NCI-H128 (cell line): ENCODE data around the gene PPFIA2.

ENCODE experiments used
- DNase-seq: peaks from one replicate; lab custom pipeline; 2025; ENCODE audit not compliant: unreplicated experiment; lab: John Stamatoyannopoulos, UW

The PPFIA2 gene

GRCh38 chr12:81360916-81361315 lies 398.2 kb downstream of the PPFIA2 start:
- DNase-seq: no peak

DNA sequence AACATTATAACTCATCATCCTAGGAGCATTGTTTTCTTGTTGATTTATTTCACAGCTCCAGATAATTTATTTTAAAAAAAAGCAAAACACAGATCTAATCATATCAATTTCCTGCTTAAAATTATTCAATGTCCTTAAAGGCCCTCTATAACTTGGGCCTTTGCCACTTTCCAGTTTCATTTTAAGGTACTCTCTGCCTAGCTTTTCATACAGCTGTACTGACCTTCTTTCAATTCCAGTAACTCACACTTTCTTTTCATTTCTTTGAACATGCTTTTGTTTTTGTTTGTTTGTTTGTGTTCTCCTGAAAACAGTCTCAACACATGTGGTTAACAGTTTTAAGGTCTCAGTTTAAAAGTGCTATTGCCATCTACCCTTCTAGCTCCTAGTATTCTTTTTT lies 399.4 kb downstream of the PPFIA2 start:
- DNase-seq: no peak

GRCh38 chr12:81354327-81354932 lies 404.7 kb downstream of the PPFIA2 start:
- no peak for DNase-seq

DNA sequence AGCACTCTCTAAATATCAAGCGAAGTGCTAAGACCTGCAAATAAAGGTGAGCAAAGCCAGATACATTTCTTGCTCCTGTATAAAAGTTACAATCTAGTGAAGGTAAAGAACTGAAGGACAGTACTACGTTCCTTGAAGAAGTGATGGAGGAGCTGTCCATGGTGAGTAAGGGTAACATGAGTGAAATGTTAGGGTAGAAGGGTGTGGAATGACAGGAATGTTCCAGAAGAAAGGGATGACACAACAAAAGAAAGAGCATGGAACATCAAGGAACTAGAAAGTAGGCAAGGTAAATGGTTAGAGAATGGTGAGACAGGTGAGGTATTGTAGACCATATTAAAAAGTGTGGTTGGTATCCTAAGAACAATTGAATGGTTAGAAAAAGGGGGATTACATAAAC lies 408.8 kb downstream of the PPFIA2 start:
- DNase-seq: no peak

GRCh38 chr12:81347404-81347803 lies 411.7 kb downstream of the PPFIA2 start:
- no peak for DNase-seq

GRCh38 chr12:81340910-81341309 lies 418.2 kb downstream of the PPFIA2 start:
- no peak for DNase-seq

- DNase-seq: no peak
These were observed 420.1 kb downstream of the PPFIA2 start for GRCh38 chr12:81339071-81339470.

GRCh38 chr12:81337886-81338285 lies 421.3 kb downstream of the PPFIA2 start:
- no peak for DNase-seq

GRCh38 chr12:81333812-81334211 lies 425.3 kb downstream of the PPFIA2 start:
- no peak for DNase-seq

- DNase-seq: no peak
These were observed 427.1 kb downstream of the PPFIA2 start for GRCh38 chr12:81332054-81332453.

- no peak for DNase-seq
These were observed 428.7 kb downstream of the PPFIA2 start for GRCh38 chr12:81330480-81330879.

- DNase-seq: no peak
These were observed 430.1 kb downstream of the PPFIA2 start for GRCh38 chr12:81329085-81329484.

DNA sequence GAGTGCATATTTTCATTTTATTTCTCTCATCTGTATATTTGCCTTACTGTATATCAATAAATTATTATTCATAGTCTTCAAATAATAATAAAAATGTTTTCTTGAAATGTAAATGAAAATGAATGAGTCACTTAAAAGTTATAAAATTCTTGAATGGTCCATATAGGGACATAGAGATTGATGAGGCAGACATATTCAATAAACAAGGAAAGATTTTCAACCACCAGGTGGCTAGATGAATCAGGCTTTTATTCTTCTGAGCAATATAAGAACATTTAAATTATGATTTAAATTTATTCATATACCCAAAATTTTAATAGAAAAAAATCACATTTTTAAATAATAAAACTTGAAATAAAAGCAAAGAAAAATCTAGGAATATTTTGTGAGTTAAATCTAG lies 431.7 kb downstream of the PPFIA2 start:
- DNase-seq: no peak

DNA sequence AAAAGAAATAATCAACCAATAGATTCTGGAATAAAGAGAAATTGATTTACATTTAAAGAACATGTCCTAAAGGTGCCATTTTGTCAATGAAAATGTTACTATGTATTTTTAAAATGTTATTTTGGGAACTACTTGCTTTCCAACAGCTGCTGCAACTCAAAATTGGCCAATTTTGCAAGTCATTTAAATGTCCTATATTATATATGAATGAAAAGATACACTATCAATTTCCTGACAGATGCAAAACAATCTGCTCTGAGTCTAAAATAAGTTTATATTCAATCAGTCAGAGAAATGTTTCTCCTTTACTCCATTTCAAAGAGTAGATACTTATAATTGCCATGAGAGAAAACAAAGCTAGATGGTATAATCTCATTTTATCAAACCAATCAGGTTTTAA lies 434.1 kb downstream of the PPFIA2 start:
- DNase-seq: no peak

DNA sequence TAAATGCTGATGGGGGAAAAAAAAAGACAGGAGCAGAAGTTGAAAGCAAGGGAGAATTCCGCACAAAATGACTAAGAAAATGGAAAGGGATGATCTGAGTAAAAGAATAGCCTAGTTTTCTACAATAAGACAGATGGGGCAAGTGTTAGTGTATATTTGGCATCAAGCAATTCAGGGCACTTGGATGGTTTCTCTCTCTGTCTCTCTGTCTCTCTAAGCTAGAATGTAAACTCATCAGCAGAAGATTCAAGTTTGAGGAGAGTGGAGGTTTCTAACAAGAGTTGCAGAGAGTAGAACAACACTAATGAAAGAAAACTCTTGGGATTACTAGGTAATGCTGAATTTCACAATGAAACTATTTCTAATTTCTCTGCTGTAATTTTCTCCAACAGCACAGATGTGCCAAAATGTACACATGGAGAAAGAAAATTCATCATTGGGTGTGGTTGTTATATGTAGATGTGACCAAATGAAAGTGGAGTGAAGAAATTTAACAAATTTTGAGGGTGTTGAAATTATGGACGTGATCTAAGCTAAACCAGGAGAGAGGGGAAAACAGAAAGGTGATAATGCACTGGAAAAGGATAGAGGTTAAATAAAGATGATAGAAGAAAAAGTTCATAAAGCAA lies 444.1 kb downstream of the PPFIA2 start:
- no peak for DNase-seq

- DNase-seq: no peak
These were observed 455.2 kb downstream of the PPFIA2 start for GRCh38 chr12:81303935-81304334.

DNA sequence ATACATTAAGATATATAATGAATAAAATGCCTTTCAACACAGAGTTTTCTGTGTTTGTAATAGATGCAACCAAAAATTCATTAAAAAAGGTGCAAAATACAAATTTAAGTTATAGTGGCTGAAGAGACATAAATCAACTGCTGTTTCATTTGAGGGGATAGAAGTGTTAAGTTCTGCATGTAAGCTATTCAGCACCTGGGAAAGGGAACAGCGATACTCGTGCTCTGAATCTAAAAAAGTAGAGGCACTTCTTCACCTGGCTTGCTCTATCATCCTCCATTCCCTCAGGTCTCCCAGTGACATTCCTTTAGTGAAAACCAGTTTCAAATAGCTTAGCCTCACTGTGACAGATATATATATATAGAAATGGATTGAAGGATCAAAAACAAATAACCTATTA lies 458.7 kb downstream of the PPFIA2 start:
- DNase-seq: no peak

DNA sequence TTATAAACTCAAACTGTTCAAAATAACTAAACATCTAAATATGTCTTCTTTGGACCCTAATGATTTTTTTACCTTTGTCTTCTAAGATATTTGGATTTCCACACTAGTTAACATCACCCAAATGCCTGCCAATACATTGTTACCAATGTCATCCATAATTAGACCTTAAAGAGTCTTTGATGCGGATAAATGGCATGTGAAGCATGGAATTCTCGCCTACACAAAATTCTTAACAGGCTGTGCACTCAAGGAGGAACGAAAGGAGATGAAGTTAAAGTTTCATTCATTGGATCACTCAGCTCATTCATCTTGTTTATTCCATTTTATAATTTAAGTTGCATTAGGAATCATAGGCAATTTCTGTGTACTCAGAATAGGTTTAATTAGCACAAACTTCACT lies 461.5 kb downstream of the PPFIA2 start:
- DNase-seq: no peak

DNA sequence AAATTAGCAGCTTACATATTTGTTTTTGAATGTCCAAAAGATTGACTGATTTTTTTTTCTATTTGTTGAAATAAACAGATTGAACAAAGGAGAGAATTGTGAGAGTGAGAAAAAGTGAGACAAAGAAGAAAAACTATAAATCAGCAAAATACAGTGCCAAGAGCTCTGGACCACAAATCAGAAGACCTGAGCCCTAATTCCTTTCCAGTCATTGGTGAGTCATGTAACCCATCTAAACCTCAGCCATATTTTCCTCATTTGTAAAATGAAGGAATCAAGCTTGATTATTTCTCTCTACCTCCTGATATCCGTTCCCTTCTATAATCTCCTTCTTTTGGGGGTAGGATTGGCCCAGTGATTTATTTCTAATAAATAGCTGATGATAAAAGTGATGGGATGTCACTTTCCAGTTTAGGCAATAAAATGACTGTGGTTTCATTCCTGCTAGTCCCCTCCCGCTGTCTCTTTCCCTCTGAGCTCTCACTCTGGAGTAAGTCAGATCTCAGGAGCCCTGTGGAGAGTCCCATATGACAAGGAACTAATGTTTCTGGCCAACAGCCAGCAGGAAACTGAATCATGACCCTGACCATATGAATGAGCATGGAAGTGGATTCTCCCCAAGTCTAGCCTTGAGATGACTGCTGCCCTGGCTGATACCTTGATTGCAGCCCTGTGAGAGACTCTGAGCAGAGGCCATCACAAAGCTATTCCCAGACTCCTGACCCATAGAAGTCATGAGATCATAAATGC lies 462.4 kb downstream of the PPFIA2 start:
- no peak for DNase-seq

DNA sequence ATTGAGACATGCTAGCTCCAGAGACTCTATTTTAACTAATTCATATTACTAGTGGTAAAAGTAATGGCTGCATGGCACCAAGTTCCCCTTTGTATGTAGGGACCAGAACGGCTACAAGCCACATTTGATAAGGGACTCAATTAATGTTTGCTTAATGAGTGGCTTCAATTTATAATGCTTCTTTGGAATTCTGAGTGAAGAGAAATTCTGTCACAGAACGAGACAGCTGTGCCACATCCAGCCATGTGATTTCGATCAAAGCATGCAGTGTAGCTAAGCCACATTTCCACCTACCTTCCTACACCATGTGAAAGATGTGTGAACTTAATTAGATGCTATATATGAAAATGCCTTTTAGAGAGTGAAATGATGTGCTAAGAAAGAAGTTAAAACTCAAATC lies 463.9 kb downstream of the PPFIA2 start:
- DNase-seq: no peak

DNA sequence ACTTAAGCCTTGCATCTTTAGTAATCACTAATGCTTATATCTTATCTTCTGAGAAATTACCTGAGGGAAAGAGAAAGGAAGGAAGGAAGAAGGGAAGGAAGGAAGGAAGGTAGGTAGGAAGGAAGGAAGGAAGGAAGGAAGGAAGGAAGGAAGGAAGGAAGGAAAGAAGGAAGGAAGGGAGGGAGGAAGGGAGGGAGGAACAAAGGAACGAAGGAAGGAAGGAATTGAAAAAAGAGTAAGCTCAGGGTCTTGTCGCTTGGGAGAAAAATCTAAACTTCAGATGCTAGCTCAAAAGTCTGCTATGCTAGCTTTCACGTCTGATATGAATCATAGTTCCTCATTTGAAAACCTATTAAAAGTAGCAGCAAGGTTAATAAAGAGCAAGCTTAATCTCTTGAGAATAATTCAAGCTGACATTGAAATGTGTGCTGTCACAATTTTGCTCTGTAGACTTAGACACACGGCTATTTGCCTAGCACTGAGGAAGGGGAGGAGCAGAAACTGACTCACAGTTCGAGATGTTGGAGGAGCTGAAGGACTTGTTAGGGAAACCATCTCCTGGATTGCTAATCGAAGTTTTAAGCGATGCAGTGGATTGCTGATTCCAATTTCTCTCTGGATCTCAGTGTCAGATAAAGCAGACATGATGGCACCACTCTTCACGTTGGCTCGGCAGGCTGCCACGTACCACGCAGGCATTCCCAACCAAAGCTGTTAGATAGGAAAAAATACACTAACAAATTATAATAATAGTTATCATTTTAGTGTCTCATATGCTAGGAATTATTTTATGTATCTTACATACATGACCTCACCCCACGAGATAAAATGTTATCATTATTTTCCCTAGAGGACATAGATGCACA lies 464.6 kb downstream of the PPFIA2 start:
- no peak for DNase-seq

- DNase-seq: no peak
These were observed 470.5 kb downstream of the PPFIA2 start for GRCh38 chr12:81288651-81289050.
